ENCODE data around the gene CPEB2. TPM values are rescaled to one million over a fixed set of nuclear protein-coding genes. Genes with fewer than 3 reads are reported as not detected.

CPEB2 gene
- total and polyA plus RNA-seq, 10 of the 15 experiments (the other 5 are each of a cell fraction or from before 2014, with no cell fraction given), result 0.73 to 8.3 (median 3.7) TPM

DNA sequence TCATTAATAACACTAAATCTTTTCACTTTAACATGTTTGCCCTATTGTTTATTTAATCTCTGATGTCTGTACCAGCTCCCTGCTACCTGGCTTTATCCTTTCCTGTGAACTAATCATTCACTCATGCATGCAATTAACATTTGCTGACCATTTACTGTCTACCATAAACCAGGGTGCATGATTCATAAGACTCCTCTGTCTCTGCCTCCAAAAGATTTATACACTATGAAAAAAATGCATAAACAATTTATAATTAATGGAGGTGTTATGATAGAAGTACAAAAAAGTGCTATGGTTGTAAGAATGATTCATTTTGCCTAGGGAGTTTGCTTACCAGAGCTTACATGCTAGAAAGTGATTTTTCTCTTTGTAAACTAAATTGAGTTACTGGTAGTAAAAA, 24.5 kb upstream of the CPEB2 start:
- CTCF ChIA-PET, result no interaction called here
- BruUV-seq (replicated peaks), result no TSS peak
- H3K4me3 ChIP-seq, result no peak overlapping the region

More for the DNA sequence above, 24.5 kb upstream of the CPEB2 start:
- POLR2A ChIA-PET, result no interaction called here
- Histone ChIP-seq H4K20me1 (ENCODE audit: control insufficient read depth, insufficient read depth) (no peaks in the 10 kb centered on the region), H3K4me2 (ENCODE audit: control insufficient read depth, insufficient read depth) (no peak overlapping the region), H3K4me1 (ENCODE audit: control insufficient read depth, insufficient read depth, low read length) (no peaks in the 10 kb centered on the region), H3K27ac (ENCODE audit: control insufficient read depth, insufficient read depth) (no peak overlapping the region), H3K27me3 (replicated peaks in 1 of 2; ENCODE audit: control insufficient read depth in 2 of 2, insufficient read depth in 2 of 2, low read length in 1 of 2) (no peaks in the 10 kb centered on the region), H3K79me2 (ENCODE audit: control insufficient read depth, insufficient read depth, low read length) (no peaks in the 10 kb centered on the region), H3K9ac (ENCODE audit: control insufficient read depth, insufficient read depth, low read length) (no peak overlapping the region), H3K36me3 (ENCODE audit: control insufficient read depth in 2 of 2, insufficient read depth in 2 of 2, low read length in 1 of 2) (no peaks in the 10 kb centered on the region), H3K9me3 (replicated peaks; ENCODE audit: control insufficient read depth, insufficient read depth, low read length) (no peaks in the 10 kb centered on the region), H2AFZ (ENCODE audit: control insufficient read depth, low read depth, low read length) (no peak overlapping the region)
- in situ Hi-C loops (cut with MboI), result no loop called here
- intact Hi-C loops (cut with micrococcal nuclease; ENCODE audit: unreplicated experiment), result no loop called here
- ATAC-seq, result no peak
- DNase-seq (ENCODE audit: low read depth, low spot score), result no peak
- no peak for FAIRE-seq
- TF ChIP-seq, protein P1, sequence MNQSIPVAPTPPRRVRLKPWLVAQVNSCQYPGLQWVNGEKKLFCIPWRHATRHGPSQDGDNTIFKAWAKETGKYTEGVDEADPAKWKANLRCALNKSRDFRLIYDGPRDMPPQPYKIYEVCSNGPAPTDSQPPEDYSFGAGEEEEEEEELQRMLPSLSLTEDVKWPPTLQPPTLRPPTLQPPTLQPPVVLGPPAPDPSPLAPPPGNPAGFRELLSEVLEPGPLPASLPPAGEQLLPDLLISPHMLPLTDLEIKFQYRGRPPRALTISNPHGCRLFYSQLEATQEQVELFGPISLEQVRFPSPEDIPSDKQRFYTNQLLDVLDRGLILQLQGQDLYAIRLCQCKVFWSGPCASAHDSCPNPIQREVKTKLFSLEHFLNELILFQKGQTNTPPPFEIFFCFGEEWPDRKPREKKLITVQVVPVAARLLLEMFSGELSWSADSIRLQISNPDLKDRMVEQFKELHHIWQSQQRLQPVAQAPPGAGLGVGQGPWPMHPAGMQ (IDR thresholded peaks at IDR 0.05; ENCODE audit: borderline replicate concordance), result no peak
- TF ChIP-seq RELA (IDR thresholded peaks at IDR 0.05; ENCODE audit: borderline replicate concordance, partially characterized antibody) (no peak), EZH2 (IDR thresholded peaks at IDR 0.05; ENCODE audit: borderline replicate concordance, control insufficient read depth, low read depth, low read length) (no peak), KDM1A (IDR thresholded peaks at IDR 0.05; ENCODE audit: borderline replicate concordance) (no peak), EED (IDR thresholded peaks at IDR 0.05; ENCODE audit: low read depth) (no peak), CBX5 (IDR thresholded peaks at IDR 0.05; ENCODE audit: low read depth) (no peak), NFXL1 (IDR thresholded peaks at IDR 0.05; ENCODE audit: borderline replicate concordance) (no peak), NR2C1 (IDR thresholded peaks at IDR 0.05) (no peak), SUZ12 (IDR thresholded peaks at IDR 0.05; ENCODE audit: unreplicated experiment) (no peak), NFYB (IDR thresholded peaks at IDR 0.05; ENCODE audit: insufficient read depth, low read depth, low read length) (no peak), PAX8 (IDR thresholded peaks at IDR 0.05) (no peak), RAD51 (IDR thresholded peaks at IDR 0.05) (no peak), RFX5 (IDR thresholded peaks at IDR 0.05; ENCODE audit: low read depth, low read length) (no peak)
- TF ChIP-seq, protein P2, sequence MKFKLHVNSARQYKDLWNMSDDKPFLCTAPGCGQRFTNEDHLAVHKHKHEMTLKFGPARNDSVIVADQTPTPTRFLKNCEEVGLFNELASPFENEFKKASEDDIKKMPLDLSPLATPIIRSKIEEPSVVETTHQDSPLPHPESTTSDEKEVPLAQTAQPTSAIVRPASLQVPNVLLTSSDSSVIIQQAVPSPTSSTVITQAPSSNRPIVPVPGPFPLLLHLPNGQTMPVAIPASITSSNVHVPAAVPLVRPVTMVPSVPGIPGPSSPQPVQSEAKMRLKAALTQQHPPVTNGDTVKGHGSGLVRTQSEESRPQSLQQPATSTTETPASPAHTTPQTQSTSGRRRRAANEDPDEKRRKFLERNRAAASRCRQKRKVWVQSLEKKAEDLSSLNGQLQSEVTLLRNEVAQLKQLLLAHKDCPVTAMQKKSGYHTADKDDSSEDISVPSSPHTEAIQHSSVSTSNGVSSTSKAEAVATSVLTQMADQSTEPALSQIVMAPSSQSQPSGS (IDR thresholded peaks at IDR 0.05; ENCODE audit: low read length), result no peak
- TF ChIP-seq, protein P3, sequence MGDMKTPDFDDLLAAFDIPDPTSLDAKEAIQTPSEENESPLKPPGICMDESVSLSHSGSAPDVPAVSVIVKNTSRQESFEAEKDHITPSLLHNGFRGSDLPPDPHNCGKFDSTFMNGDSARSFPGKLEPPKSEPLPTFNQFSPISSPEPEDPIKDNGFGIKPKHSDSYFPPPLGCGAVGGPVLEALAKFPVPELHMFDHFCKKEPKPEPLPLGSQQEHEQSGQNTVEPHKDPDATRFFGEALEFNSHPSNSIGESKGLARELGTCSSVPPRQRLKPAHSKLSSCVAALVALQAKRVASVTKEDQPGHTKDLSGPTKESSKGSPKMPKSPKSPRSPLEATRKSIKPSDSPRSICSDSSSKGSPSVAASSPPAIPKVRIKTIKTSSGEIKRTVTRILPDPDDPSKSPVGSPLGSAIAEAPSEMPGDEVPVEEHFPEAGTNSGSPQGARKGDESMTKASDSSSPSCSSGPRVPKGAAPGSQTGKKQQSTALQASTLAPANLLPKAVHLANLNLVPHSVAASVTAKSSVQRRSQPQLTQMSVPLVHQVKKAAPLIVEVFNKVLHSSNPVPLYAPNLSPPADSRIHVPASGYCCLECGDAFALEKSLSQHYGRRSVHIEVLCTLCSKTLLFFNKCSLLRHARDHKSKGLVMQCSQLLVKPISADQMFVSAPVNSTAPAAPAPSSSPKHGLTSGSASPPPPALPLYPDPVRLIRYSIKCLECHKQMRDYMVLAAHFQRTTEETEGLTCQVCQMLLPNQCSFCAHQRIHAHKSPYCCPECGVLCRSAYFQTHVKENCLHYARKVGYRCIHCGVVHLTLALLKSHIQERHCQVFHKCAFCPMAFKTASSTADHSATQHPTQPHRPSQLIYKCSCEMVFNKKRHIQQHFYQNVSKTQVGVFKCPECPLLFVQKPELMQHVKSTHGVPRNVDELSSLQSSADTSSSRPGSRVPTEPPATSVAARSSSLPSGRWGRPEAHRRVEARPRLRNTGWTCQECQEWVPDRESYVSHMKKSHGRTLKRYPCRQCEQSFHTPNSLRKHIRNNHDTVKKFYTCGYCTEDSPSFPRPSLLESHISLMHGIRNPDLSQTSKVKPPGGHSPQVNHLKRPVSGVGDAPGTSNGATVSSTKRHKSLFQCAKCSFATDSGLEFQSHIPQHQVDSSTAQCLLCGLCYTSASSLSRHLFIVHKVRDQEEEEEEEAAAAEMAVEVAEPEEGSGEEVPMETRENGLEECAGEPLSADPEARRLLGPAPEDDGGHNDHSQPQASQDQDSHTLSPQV (IDR thresholded peaks at IDR 0.05), result no peak
- RAD21 ChIA-PET (ENCODE audit: unreplicated experiment), result no interaction called here
- SMC1A ChIA-PET (ENCODE audit: uncharacterized antibody, unreplicated experiment), result interaction anchor here (0.5 kb wide), 1 partner anchor 317 kb away, joined by 4 read pairs; no protein-coding TSS in a partner anchor

Data from GM12878 (cell line).